ENCODE measurements around the gene NACA2.

NACA2 gene

DNA sequence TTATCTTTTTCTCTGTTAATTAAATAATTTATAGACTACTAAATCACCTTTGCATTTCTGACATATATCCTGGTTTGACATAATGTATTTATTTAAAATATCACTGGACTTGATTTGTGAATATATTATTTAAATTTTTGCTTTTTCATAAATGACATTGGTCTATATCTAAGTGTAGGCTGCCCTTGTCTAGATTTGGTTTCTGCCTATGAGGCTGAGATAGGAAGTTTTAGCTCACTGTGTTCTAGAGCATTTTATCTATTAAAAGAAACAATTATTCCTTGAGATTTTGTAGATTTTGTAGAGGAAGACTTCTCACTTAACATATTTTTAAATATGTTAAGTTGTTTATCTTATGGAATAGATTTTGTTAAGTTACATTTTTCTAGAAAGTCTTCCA, 43.9 kb downstream of the NACA2 start:
- Histone ChIP-seq H3K9ac (no peak overlapping the region), H3K9me3 (ENCODE audit: control insufficient read depth, low read length) (no peaks in the 10 kb centered on the region), H3K4me2 (ENCODE audit: low read length) (no peak overlapping the region), H2AFZ (no peak overlapping the region), H3K4me3 (ENCODE audit: low read depth, low read length) (no peak overlapping the region), H3K36me3 (ENCODE audit: control insufficient read depth, insufficient read depth, low read length) (no peaks in the 10 kb centered on the region), H3K27me3 (ENCODE audit: control insufficient read depth, insufficient read depth, low read length) (no peaks in the 10 kb centered on the region), H3K79me2 (no peaks in the 10 kb centered on the region), H3K27ac (no peak overlapping the region), H3K4me1 (no peaks in the 10 kb centered on the region)
- TF ChIP-seq, protein P1, sequence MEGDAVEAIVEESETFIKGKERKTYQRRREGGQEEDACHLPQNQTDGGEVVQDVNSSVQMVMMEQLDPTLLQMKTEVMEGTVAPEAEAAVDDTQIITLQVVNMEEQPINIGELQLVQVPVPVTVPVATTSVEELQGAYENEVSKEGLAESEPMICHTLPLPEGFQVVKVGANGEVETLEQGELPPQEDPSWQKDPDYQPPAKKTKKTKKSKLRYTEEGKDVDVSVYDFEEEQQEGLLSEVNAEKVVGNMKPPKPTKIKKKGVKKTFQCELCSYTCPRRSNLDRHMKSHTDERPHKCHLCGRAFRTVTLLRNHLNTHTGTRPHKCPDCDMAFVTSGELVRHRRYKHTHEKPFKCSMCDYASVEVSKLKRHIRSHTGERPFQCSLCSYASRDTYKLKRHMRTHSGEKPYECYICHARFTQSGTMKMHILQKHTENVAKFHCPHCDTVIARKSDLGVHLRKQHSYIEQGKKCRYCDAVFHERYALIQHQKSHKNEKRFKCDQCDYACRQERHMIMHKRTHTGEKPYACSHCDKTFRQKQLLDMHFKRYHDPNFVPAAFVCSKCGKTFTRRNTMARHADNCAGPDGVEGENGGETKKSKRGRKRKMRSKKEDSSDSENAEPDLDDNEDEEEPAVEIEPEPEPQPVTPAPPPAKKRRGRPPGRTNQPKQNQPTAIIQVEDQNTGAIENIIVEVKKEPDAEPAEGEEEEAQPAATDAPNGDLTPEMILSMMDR (IDR thresholded peaks at IDR 0.05) = no peak

DNA sequence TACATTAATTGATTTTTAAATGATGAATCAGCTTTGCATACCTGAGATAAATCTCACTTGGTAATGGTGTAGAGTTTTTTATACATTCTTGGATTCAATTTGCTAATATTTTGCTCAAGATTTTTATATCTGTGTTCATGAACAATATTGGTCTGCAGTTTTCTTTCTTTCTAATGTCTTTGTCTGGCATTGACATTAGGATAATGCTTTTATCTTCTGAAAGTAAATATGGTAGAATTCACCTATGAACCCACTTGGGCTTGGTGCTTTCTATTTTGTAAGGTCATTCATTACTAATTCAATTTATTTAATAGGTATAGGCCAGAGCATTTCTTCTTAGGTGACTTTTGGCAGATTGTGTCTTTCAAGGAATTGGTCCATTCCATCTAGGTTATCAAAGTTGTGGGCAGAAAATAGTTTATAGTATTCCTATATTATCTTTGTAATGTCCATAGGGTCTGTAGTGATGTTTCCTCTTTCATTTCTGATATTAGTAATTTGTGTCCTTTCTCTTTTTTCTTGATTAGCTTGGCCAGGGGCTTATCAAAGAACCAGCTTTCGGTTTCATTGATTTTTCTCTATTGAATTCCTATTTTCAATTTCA, 45.6 kb downstream of the NACA2 start:
- Histone ChIP-seq H3K27ac (no peak overlapping the region), H3K4me2 (ENCODE audit: low read length) (no peak overlapping the region)
- TF ChIP-seq, protein P1 (IDR thresholded peaks at IDR 0.05) = no peak

DNA sequence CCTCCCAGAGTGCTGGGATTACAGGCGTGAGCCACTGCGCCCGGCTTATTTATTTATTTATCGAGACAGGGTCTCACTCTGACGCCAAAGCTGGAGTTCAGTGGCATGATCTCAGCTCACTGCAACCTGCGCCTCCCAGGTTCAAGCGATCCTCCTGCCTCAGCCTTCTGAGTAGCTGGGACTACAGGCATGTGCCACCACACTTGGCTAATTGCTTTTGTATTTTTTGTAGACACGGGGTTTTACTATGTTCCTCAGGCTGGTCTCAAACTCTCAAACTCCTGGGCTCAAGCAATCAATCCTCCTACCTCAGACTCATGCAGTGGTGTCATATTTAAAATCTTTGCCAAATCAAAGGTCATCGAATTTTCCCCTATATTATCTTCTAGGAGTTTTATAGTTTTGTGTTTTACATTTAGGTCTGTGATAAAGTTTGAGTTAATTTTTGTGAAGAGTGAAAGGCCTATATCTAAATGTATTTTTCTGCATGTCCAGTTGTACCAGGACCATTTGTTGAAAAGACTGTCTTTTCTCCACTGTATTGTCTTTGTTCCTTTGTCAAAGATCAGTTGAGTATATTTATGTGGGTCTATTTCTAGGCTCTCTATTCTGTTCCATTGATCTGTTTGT, 47.1 kb downstream of the NACA2 start:
- TF ChIP-seq, protein P1 (IDR thresholded peaks at IDR 0.05) = no peak
- no peaks in the 10 kb centered on the region for H3K9me3 ChIP-seq (ENCODE audit: control insufficient read depth, low read length)
- H3K27ac ChIP-seq = no peak overlapping the region
- H3K79me2 ChIP-seq = no peaks in the 10 kb centered on the region
- H3K36me3 ChIP-seq (ENCODE audit: control insufficient read depth, insufficient read depth, low read length) = no peaks in the 10 kb centered on the region
- no peak overlapping the region for H3K9ac ChIP-seq
- H3K27me3 ChIP-seq (ENCODE audit: control insufficient read depth, insufficient read depth, low read length) = no peaks in the 10 kb centered on the region
- no peak overlapping the region for H3K4me3 ChIP-seq (ENCODE audit: low read depth, low read length)
- no peak overlapping the region for H3K4me2 ChIP-seq (ENCODE audit: low read length)
- no peaks in the 10 kb centered on the region for H3K4me1 ChIP-seq
- no peak overlapping the region for H2AFZ ChIP-seq

More for the DNA sequence above, 45.6 kb downstream of the NACA2 start:
- H3K27me3 ChIP-seq (ENCODE audit: control insufficient read depth, insufficient read depth, low read length) = no peaks in the 10 kb centered on the region
- H3K9me3 ChIP-seq (ENCODE audit: control insufficient read depth, low read length) = no peaks in the 10 kb centered on the region
- H3K36me3 ChIP-seq (ENCODE audit: control insufficient read depth, insufficient read depth, low read length) = no peaks in the 10 kb centered on the region
- H3K9ac ChIP-seq = no peak overlapping the region
- no peaks in the 10 kb centered on the region for H3K4me1 ChIP-seq
- H3K4me3 ChIP-seq (ENCODE audit: low read depth, low read length) = no peak overlapping the region
- H2AFZ ChIP-seq = no peak overlapping the region
- H3K79me2 ChIP-seq = no peaks in the 10 kb centered on the region

DNA sequence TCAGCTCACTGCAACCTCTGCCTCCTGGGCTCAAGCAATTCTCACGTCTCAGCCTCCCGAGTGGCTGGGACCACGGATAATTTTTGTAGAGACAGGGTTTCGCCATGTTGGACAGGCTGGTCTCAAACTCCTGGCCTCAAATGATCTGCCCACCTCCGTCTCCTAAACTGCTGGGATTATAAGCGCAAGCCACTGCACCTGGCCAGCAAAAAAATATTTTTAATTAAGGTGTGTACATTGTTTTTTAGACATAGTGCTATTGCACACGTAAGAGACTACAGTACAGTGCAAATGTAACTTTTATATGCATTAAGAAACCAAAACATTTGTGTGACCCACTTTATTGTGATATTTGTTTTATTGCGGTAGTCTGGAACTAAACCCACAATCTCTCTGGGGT, 49.0 kb downstream of the NACA2 start:
- Histone ChIP-seq H3K36me3 (ENCODE audit: control insufficient read depth, insufficient read depth, low read length) (no peaks in the 10 kb centered on the region), H3K27ac (no peak overlapping the region), H3K27me3 (ENCODE audit: control insufficient read depth, insufficient read depth, low read length) (no peaks in the 10 kb centered on the region), H3K9me3 (ENCODE audit: control insufficient read depth, low read length) (no peaks in the 10 kb centered on the region), H3K4me3 (ENCODE audit: low read depth, low read length) (no peak overlapping the region), H2AFZ (no peak overlapping the region), H3K4me2 (ENCODE audit: low read length) (no peak overlapping the region), H3K79me2 (no peaks in the 10 kb centered on the region), H3K9ac (no peak overlapping the region), H3K4me1 (no peaks in the 10 kb centered on the region)
- TF ChIP-seq, protein P1 (IDR thresholded peaks at IDR 0.05) = no peak

DNA sequence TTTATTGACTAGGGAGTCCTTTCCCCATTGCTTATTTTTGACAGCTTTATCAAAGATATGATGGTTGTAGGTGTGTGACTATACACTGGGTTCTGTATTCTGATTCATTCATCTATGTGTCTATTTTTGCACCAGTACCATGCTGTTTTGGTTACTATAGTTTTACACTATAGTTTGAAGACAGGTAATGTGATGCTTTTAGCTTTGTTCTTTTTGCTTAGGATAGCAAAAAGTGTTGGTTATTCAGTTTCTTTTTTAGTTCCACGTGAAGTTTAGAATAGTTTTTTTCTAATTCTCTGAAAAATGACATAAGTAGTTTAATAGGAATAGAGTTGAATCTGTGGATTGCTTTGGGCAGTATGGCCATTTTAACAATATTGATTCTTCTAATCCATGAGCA, 50.1 kb downstream of the NACA2 start:
- Histone ChIP-seq H2AFZ (no peak overlapping the region), H3K4me1 (no peaks in the 10 kb centered on the region), H3K27me3 (ENCODE audit: control insufficient read depth, insufficient read depth, low read length) (no peaks in the 10 kb centered on the region), H3K27ac (no peak overlapping the region), H3K79me2 (no peaks in the 10 kb centered on the region), H3K9ac (no peak overlapping the region), H3K4me2 (ENCODE audit: low read length) (no peak overlapping the region), H3K4me3 (ENCODE audit: low read depth, low read length) (no peak overlapping the region), H3K36me3 (ENCODE audit: control insufficient read depth, insufficient read depth, low read length) (no peaks in the 10 kb centered on the region), H3K9me3 (ENCODE audit: control insufficient read depth, low read length) (no peaks in the 10 kb centered on the region)
- TF ChIP-seq, protein P1 (IDR thresholded peaks at IDR 0.05) = no peak

Data from parathyroid adenoma (tissue), 2 donors.